Activated CD4-positive, alpha-beta T cell treated with anti-CD3 and anti-CD28 coated beads, Interleukin-2, amount 10 ng/mL, durations not matched to agents 7 days and 5 days (primary cell): Measurements from ENCODE around the gene MIP. TPM values are rescaled to one million over a fixed set of nuclear protein-coding genes. Genes with fewer than 3 reads are reported as not detected.
"Not testable (repeated sequence)": the region's sequence is repeated elsewhere in the genome, so short reads cannot be mapped to it uniquely, and the experiment has no call there.

Experiments
- CTCF ChIA-PET: fragments of 350-600 bp; sonication (Branson Sonifier 250); formaldehyde crosslinking; loops from one replicate; lab custom pipeline; 2021; ENCODE audit warnings: antibody characterized with exemption; lab: Charles Lee
- POLR2A ChIA-PET: fragments of 350-600 bp; sonication (Branson Sonifier 250); formaldehyde crosslinking; loops from one replicate; lab custom pipeline; 2021; ENCODE audit warnings: antibody characterized with exemption; lab: Charles Lee
- DNase-seq: peaks from one replicate; pipeline ENCODE4 v3.0.0-alpha.2; 2020
- H3K27ac Mint-ChIP-seq: one replicate; pipeline ENCODE4 v1.8.0; 2021; ENCODE audit warnings: mild to moderate bottlenecking, moderate library complexity, mixed read lengths
- H3K27me3 Mint-ChIP-seq: one replicate; pipeline ENCODE4 v1.8.0; 2021; ENCODE audit warnings: mixed read lengths
- H3K36me3 Mint-ChIP-seq: one replicate; pipeline ENCODE4 v1.8.0; 2021; ENCODE audit warnings: low read depth, mixed read lengths
- H3K4me1 Mint-ChIP-seq: one replicate; pipeline ENCODE4 v1.8.0; 2021; ENCODE audit warnings: mixed read lengths
- H3K4me3 Mint-ChIP-seq: one replicate; pipeline ENCODE4 v1.8.0; 2021; ENCODE audit warnings: mild to moderate bottlenecking, moderate library complexity, mixed read lengths
- H3K9me3 Mint-ChIP-seq: one replicate; pipeline ENCODE4 v1.8.0; 2021; ENCODE audit warnings: mixed read lengths
- total RNA-seq, 2 experiments: library from RNA; stranded (reverse); gene quantifications; one replicate each; pipeline ENCODE4 v1.2.3, GENCODE V29; 2021

MIP gene
- total RNA-seq, 2 experiments from 2014 or later, result not detected

DNA sequence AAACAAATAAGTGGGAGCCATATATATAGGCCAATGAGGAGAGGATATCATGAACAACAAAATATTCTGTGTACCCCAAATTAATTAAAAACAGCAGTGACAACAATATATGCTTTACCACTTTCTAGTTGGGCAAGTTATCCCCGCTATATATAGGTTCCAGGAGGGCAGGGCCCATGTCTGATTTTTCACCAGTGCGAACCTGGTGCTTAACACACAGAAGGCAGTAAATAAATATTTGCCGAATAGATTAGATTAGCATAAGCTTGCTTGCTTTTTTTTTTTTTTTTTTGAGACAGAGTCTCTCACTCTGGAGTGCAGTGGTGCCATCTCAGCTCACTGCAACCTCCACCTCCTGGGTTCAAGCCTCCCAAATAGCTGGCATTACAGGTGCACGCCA is 3.4 kb upstream of the MIP start:
- Mint-ChIP-seq H3K36me3 (no peaks in the 10 kb centered on the region), H3K27me3 (no peaks in the 10 kb centered on the region), H3K4me3 (no peak overlapping the region), H3K4me1 (no peaks in the 10 kb centered on the region), H3K27ac (no peak overlapping the region), H3K9me3 (no peaks in the 10 kb centered on the region)
- no peak for DNase-seq
- CTCF ChIA-PET, result interaction anchor here (1.1 to 2.0 kb wide), 2 partner anchors 9 to 10 kb away, joined by 3 to 6 read pairs; partner anchors contain the start of genes SPRYD4 and TIMELESS
- POLR2A ChIA-PET, result interaction anchor here (0.6 kb wide), 1 partner anchor 112 kb away, joined by 3 read pairs; no protein-coding TSS in a partner anchor

DNA sequence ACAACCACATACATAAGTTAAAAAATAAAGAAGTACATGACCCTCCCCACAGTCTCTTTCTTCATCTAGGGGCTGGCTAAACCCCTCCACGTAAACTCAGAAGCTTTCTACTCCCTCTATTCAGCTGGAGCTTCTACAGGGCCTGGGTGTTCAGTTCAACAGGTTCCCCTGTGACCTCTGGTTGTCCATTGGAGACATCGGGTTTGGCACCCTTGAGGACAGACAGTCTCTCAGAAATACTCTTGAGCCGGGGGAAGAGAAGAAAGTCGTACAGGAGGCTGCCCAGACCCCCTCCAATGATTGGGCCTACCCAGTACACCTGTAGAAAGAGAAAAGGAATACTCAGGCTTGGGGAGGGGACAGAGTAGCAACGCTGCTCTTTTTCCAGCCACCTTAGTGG is 3.3 kb downstream of the MIP start:
- H3K36me3 Mint-ChIP-seq, result peaks cover 11% of the 10 kb centered on the region
- H3K27ac Mint-ChIP-seq, result no peak overlapping the region
- DNase-seq, result no peak
- H3K4me1 Mint-ChIP-seq, result peaks cover 26% of the 10 kb centered on the region
- POLR2A ChIA-PET, result no interaction called here
- H3K27me3 Mint-ChIP-seq, result no peaks in the 10 kb centered on the region
- no peaks in the 10 kb centered on the region for H3K9me3 Mint-ChIP-seq
- no peak overlapping the region for H3K4me3 Mint-ChIP-seq
- CTCF ChIA-PET, result interaction anchor here (1.0 to 4.5 kb wide), 2 partner anchors 12 to 18 kb away, joined by 4 to 38 read pairs; no protein-coding TSS in a partner anchor

DNA sequence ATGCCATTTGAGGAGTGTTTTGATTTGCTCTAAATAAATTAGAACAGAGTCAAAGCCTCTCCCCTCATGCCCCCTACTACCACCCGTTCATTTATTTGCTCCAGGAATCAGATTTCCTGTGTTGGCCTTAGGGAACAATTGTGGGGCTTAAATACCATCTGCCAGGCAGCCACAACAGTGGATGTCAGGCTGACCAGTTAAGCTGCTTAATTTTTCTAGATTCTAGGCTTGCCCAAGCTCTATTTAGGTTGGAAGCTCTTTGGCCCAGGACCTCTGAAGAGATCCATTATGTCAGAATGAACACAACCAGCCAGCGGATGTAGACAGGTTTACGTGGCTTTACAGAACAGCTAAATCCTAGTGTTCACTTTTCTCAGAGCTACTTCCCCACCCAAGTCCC is 4.2 kb downstream of the MIP start:
- peak overlapping the region; percentile 86 for H3K4me3 Mint-ChIP-seq
- no peak for DNase-seq
- no peaks in the 10 kb centered on the region for H3K27me3 Mint-ChIP-seq
- H3K4me1 Mint-ChIP-seq, result peaks cover 30% of the 10 kb centered on the region
- peak overlapping the region; percentile 89 for H3K27ac Mint-ChIP-seq
- CTCF ChIA-PET, result interaction anchor here (0.7 to 4.5 kb wide), 6 partner anchors 12 to 299 kb away, joined by 3 to 38 read pairs (median 4); partner anchors contain the start of gene SMARCC2
- peaks cover 13% of the 10 kb centered on the region for H3K36me3 Mint-ChIP-seq
- H3K9me3 Mint-ChIP-seq, result no peaks in the 10 kb centered on the region
- POLR2A ChIA-PET, result no interaction called here

- no peaks in the 10 kb centered on the region for H3K9me3 Mint-ChIP-seq
- H3K36me3 Mint-ChIP-seq, result peaks cover 17% of the 10 kb centered on the region
- no peak for DNase-seq
- peaks cover 33% of the 10 kb centered on the region for H3K4me1 Mint-ChIP-seq
- CTCF ChIA-PET, result interaction anchor here (1.0 to 4.5 kb wide), 4 partner anchors 13 to 298 kb away, joined by 3 to 38 read pairs (median 6); partner anchors contain the start of gene SMARCC2
- POLR2A ChIA-PET, result interaction anchor here (0.6 to 0.7 kb wide), 2 partner anchors 476 to 520 kb away, joined by 3 read pairs; partner anchors contain the start of gene RAB5B
- peak overlapping the region; percentile 86 for H3K4me3 Mint-ChIP-seq
- peak overlapping the region; percentile 89 for H3K27ac Mint-ChIP-seq
- H3K27me3 Mint-ChIP-seq, result no peaks in the 10 kb centered on the region
These were observed 4.9 kb downstream of the MIP start for GRCh38 chr12:56449622-56449984.

DNA sequence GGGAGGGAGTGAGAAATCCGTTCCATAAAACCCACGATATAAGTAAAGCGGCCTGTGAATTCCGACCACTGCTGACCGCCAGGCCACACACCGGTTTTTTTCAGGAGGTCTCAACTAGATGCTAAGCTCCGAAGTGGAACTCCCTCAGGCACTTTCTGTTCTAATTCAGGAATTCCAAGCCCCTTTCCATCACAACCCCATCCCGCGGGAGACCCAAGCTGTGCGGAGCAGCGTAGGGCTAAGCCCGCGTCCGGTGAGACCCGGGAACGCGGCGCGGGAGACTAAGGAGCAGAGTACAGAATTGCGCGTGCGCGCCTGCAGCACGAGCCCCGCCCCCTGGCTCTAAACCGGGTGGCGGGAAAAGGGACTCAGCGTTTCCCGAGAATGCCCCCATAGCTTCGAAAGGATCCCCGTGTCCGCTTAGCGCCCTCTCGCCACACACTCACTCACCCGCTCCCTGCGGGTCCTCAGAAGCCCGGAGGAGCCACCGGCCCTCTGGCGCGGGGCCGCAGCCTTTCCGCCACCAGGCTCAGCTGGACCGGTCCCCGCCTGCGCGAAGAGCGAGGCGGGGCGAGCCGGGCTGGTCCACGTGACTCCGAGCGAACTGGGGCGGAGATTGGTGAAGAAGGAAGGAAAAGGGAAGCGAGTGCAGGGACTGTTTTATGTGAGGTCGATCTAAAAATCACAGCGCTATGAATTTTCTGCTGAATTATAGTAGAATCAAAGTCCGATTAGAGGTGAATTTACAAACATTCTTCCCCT is 5.4 kb downstream of the MIP start, which contains the start of gene TIMELESS:
Gene TIMELESS (minus strand): TSS at position 567 of the 762 bp plus-strand sequence. CDS start 15,256 bp downstream, outside the sequence.
- Mint-ChIP-seq H3K9me3 (peaks cover 3% of the 10 kb centered on the region), H3K27ac (peak within 1 kb of the TSS; percentile 89), H3K27me3 (no peaks in the 10 kb centered on the region), H3K4me3 (peak within 1 kb of the TSS; percentile 86), H3K36me3 (peaks cover 21% of the 10 kb centered on the region), H3K4me1 (peaks cover 37% of the 10 kb centered on the region)
- DNase-seq, result peak; percentile 88
- CTCF ChIA-PET, result interaction anchor here (1.0 to 4.5 kb wide), 7 partner anchors 9 to 298 kb away, joined by 3 to 38 read pairs (median 4); partner anchors contain the start of genes SMARCC2 and STAT2
- POLR2A ChIA-PET, result interaction anchor here (0.5 to 0.7 kb wide), 4 partner anchors 72 to 519 kb away, joined by 3 to 9 read pairs (median 4); partner anchors contain the start of gene RAB5B

DNA sequence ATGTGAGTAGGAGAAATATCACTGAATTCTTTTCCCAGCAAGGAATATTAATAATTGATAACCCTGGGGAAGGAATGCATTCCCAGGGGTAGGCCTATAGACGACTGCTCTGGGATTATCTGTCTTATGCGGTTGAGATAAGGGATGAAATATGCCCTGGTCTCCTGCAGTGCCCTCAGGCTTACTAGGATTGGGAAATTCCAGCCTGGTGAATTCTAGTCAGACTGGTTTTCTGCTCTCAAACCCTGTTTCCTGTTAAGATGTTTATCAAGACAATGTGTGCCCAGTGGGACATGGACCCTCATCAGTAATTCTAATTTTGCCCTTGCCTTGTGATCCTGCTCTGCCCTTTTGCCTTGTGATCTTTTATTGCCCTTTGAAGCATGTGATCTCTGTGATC is 11.2 kb downstream of the MIP start:
- CTCF ChIA-PET, POLR2A ChIA-PET, H3K27ac Mint-ChIP-seq, H3K27me3 Mint-ChIP-seq, DNase-seq, H3K9me3 Mint-ChIP-seq, H3K4me3 Mint-ChIP-seq: not testable (repeated sequence)
- Mint-ChIP-seq H3K36me3 (peaks cover 36% of the 10 kb centered on the region), H3K4me1 (peaks cover 35% of the 10 kb centered on the region)

DNA sequence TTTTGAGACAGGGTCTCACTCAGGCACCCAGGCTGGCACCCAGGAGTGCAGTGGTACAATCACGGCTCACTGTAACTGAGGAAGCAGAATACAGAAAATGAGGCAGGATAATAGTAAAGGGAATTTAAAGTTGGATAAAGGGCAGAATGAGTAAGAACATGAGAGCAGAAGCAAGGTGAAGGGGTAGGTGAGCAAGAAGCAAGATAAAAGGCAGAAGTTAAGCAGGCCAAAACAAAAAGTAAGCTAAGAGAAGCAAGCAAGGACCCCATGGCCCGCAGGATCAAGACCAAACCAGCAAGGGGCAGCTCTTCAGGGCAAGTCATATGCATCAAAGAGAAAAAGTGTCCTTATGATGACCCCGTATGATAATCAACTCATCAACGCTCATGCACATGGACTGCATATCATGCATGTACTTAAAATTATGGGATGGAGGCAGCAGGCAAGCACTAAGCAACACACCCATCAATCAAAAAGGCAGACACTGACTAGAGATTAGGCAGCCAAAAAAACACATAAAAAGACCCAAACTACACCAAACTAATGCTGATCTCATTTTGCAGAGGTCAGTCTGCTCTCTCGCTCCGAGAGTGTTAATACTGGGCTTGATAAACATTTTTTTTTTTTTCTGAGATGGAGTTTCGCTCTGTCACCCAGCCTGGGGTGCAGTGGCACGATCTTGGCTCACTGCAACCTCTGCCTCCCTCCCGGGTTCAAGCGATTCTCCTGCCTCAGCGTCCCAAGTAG is 16.9 kb downstream of the MIP start:
- Mint-ChIP-seq H3K36me3 (peaks cover 17% of the 10 kb centered on the region), H3K9me3 (no peaks in the 10 kb centered on the region), H3K27me3 (no peaks in the 10 kb centered on the region), H3K4me1 (peaks cover 6% of the 10 kb centered on the region), H3K4me3 (no peak overlapping the region), H3K27ac (no peak overlapping the region)
- DNase-seq, result no peak
- CTCF ChIA-PET, result interaction anchor here (1.4 kb wide), 1 partner anchor 79 kb away, joined by 3 read pairs; no protein-coding TSS in a partner anchor
- POLR2A ChIA-PET, result interaction anchor here (0.7 kb wide), 1 partner anchor 93 kb away, joined by 4 read pairs; no protein-coding TSS in a partner anchor

GRCh38 chr12:56434828-56435227 is 19.6 kb downstream of the MIP start:
- H3K9me3 Mint-ChIP-seq, result no peaks in the 10 kb centered on the region
- CTCF ChIA-PET, result interaction anchor here (1.0 to 1.4 kb wide), 2 partner anchors 12 to 246 kb away, joined by 3 to 5 read pairs; partner anchors contain the start of gene SMARCC2
- peaks cover 2% of the 10 kb centered on the region for H3K4me1 Mint-ChIP-seq
- POLR2A ChIA-PET, result no interaction called here
- H3K4me3 Mint-ChIP-seq, result no peak overlapping the region
- no peak for DNase-seq
- H3K27me3 Mint-ChIP-seq, result no peaks in the 10 kb centered on the region
- no peak overlapping the region for H3K27ac Mint-ChIP-seq
- H3K36me3 Mint-ChIP-seq, result peaks cover 23% of the 10 kb centered on the region

DNA sequence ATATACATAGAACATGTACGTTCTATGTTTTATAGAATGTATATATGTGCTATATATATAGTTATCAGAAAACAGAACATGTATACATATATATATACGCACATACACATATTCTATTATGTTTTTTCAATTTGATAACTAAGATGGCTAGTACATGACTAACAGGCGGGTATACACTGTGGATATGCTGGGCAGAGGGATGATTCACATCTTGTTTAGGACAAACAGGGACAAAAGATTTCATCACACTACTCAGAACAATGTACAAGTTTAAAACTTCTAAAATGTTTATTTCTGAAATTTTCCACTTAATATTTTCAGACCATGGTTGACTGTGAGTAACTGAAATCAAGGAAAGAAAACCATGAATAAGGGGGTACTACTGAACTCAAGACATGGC is 22.6 kb downstream of the MIP start:
- Mint-ChIP-seq H3K27ac (no peak overlapping the region), H3K4me3 (no peak overlapping the region), H3K27me3 (no peaks in the 10 kb centered on the region), H3K36me3 (peaks cover 44% of the 10 kb centered on the region), H3K9me3 (no peaks in the 10 kb centered on the region), H3K4me1 (no peaks in the 10 kb centered on the region)
- ChIA-PET CTCF (interaction anchor here (1.3 kb wide), 1 partner anchor 50 kb away, joined by 3 read pairs; no protein-coding TSS in a partner anchor), POLR2A (no interaction called here)
- no peak for DNase-seq

DNA sequence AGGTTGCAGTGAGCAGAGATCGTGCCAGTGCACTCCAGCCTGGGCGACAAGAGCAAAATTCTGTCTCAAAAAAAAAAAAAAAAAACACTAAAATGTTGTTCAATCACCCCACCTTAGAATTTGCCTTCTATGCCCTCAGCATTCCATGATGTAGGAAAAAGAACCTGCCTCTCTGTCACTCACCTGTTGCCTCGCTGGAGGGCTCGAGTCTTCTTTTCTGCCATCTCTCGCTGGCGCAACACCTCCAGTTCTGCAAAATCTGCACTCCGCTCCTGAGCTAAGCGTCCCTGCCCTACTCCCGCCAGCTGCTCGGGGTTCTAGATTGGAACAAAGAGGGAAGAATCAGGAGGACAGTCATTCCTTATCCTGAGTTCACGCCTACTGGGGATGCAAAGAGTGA is 23.2 kb downstream of the MIP start:
- POLR2A ChIA-PET, result no interaction called here
- no peak for DNase-seq
- Mint-ChIP-seq H3K27me3 (no peaks in the 10 kb centered on the region), H3K27ac (peak overlapping the region; percentile 52), H3K36me3 (peaks cover 46% of the 10 kb centered on the region), H3K4me3 (no peak overlapping the region), H3K9me3 (no peaks in the 10 kb centered on the region), H3K4me1 (no peaks in the 10 kb centered on the region)
- CTCF ChIA-PET, result no interaction called here

DNA sequence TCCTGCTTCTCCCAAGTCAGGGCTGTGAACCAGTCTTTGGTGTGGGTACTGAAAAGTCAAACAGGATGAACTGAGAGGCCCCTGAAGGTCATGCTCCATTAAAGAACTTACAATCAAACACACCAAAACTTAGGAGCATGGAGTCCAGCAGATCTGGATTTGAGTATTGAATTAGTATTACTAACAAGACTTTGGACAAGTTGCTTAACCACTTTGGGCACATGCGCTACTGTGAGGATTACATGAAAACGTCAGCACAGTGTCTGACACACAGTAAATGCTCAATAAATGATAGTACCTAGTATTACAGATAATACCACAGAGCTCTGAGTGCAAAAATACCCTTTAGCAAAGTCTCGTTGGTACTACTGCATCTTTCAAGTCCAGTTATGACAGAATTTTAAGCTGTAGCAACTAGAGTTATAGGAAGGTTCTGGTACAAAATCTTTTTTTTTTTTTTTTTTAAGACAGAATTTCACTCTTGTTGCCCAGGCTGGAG is 28.5 kb downstream of the MIP start:
- POLR2A ChIA-PET, result interaction anchor here (0.6 kb wide), 1 partner anchor 28 kb away, joined by 8 read pairs; no protein-coding TSS in a partner anchor

DNA sequence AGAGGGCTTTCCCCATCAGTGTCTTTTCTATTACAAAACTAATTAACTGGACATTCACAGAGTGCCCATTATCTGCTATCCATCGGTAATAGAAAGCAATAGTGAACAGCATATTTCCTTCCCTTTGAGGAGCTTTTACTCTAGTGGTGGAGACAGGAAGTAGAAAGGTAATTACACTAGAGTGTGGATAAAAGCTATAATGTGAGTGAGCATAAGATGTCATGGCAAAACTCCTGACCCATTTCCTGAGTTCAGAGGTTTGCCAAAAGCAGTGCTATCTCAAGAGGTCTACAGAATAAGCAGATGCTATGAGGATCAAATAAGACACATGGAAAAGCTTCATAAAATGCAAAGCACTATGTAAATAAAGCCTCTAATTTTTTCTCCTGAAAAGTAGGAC is 29.3 kb downstream of the MIP start:
- Mint-ChIP-seq H3K9me3 (no peaks in the 10 kb centered on the region), H3K4me3 (no peak overlapping the region), H3K4me1 (peaks cover 7% of the 10 kb centered on the region), H3K27me3 (no peaks in the 10 kb centered on the region), H3K36me3 (peaks cover 46% of the 10 kb centered on the region), H3K27ac (peak overlapping the region; percentile 56)
- POLR2A ChIA-PET, result no interaction called here
- CTCF ChIA-PET, result interaction anchor here (0.6 to 1.4 kb wide), 7 partner anchors 11 to 364 kb away, joined by 3 to 5 read pairs (median 3); partner anchors contain the start of gene ANKRD52
- DNase-seq, result no peak

More for the DNA sequence above, 28.5 kb downstream of the MIP start:
- Mint-ChIP-seq H3K36me3 (peaks cover 42% of the 10 kb centered on the region), H3K27ac (no peak overlapping the region), H3K4me1 (peaks cover 7% of the 10 kb centered on the region), H3K9me3 (no peaks in the 10 kb centered on the region), H3K27me3 (no peaks in the 10 kb centered on the region), H3K4me3 (no peak overlapping the region)
- CTCF ChIA-PET, result interaction anchor here (0.6 to 1.2 kb wide), 5 partner anchors 12 to 309 kb away, joined by 3 to 6 read pairs (median 5); partner anchors contain the start of gene ANKRD52
- no peak for DNase-seq
